Measurements from ENCODE around the gene ZNF853.

GRCh38 chr7:6642239-6642839, 26.9 kb downstream of the ZNF853 start:
- no peak for TF ChIP-seq CTCF (IDR thresholded peaks at IDR 0.05; ENCODE audit: low read depth, low read length)
- no peak for TF ChIP-seq POLR2A (IDR thresholded peaks at IDR 0.05; ENCODE audit: extremely low read depth, insufficient read length)
- TF ChIP-seq MAX (IDR thresholded peaks at IDR 0.05; ENCODE audit: low read depth, low read length): no peak
